Activated effector memory CD4-positive, alpha-beta T cell treated with Interleukin-2 at 50 U/mL for 16 hours (primary cell): ENCODE data around the gene CYB561.

Experiments used
- DNase-seq: peaks from one replicate; pipeline ENCODE4 v3.0.0-alpha.2; 2020

The CYB561 gene, protein sequence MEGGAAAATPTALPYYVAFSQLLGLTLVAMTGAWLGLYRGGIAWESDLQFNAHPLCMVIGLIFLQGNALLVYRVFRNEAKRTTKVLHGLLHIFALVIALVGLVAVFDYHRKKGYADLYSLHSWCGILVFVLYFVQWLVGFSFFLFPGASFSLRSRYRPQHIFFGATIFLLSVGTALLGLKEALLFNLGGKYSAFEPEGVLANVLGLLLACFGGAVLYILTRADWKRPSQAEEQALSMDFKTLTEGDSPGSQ

DNA sequence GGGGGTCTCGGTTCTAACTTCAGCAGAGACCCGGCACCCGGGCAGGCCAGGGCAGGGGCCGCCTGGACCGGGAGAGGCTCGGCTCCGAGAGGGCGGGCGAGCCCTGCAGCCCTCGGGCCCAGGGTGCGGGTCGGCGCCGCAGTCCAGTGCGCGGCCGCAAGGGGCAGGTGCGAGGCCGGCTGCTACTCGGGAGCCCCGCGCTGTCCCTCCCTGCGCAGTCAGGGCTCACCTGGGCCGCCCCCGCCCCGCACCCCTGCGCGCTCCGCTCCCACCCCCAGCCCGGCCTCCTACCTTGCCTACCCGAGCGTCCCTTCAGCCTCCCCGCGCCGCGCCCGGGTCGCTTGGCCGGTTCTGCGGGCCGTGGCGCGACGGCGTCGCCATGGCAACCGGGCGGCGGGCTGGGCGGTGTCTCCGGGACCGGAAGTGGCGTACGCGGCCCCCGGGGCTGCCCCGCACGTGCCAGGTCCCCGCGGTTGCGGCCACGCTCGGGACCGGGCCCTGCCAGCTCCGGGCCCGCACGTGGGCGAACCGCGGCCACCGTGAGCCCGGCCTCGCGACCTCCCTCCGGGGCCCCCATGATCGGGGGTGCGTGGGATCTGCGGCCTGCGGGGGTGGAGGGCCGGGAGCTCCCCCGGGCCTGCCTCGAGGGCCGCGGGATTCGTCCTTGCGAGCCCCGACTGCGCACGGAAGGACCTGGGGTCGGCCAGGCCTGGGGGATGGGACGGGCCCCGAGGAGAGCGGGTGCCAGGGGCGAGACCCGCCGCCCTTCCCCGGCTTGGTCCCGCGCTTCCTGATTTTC is at the start of gene CYB561:
Gene CYB561, minus strand, starts transcription at position 353 of the 799 bp plus-strand sequence. CDS start 8,759 bp downstream, outside the sequence.
- DNase-seq: peak; percentile 64

DNA sequence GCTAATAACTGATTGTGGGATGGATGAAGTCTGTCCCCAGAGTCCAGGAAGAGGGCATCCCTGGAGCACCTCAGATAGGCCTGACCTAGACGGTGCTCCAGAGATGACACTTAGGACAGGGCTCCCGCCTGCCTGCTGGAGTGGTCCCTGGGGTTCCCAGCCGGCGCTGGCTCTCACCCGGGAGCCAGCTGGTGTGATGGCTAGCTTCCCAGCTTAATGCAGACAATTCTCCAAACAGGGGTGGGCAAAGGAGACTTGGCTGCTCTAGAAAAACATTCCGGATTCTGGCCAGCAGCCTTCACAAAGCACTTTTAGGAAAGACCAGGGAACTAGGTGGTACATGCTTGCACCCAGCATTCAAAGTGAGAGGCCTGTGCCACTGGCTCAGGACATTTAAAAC is 49.4 kb upstream of the CYB561 start:
- DNase-seq: no peak

DNA sequence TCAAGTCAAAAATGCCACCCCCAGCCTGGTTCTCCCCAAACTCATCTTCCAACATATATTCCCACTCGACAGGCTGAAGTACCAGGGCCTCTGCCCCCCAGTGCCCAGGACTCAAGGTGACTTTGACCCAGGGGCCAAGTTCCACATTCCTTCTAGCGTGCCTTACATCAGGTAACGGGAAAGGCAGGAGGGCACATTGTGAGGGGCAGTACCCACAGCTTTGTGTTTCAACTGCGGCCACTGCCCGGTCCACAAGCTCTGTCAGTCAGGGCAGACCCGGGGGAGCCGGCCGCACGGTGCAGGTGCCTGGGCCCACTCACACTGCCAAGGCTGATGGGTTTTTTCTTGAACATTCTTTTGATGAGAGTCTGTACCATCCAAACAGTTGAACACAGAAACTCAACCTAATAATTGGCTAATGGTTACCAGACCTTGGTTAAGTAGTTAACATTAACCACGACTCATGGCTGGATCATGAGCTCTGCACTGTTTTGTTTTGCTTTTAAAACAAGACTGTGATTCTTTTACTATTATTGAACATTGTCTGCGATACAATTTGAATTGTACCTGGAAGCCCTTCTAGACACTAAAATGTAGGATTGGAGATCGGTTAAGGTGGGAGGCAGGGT is 48.3 kb upstream of the CYB561 start:
- no peak for DNase-seq

DNA sequence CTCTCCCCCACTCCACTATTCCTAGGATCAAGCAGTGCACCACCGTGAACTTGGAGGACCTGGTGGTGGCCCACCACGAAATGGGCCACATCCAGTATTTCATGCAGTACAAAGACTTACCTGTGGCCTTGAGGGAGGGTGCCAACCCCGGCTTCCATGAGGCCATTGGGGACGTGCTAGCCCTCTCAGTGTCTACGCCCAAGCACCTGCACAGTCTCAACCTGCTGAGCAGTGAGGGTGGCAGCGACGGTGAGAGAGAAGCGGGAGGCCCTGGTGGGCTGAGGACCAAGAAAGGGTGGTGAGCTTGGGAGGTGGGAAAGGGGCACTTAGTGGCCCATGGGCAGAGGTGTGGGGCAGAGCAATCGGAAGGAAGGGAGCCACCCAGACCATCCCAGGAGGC is 47.3 kb upstream of the CYB561 start:
- DNase-seq: no peak

DNA sequence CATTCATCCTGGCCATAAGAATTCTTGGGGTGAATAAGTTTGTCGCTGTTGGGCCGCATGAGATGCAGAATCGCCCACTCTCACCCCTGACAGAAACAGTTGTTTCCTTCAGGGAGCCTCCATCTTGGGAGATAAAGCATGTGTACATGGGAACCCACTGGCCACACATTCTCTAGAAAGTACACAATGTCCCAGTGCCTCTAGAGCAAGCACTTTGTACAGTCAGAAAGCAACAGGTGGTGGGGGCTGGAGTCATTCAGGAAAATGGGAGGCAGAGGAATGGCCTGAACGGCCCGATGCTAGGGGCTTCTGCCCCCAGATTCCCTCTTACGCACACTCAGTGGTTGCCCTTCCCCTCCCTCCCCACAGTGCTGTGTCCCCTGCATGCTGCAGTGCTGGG is 46.8 kb upstream of the CYB561 start:
- DNase-seq: no peak

DNA sequence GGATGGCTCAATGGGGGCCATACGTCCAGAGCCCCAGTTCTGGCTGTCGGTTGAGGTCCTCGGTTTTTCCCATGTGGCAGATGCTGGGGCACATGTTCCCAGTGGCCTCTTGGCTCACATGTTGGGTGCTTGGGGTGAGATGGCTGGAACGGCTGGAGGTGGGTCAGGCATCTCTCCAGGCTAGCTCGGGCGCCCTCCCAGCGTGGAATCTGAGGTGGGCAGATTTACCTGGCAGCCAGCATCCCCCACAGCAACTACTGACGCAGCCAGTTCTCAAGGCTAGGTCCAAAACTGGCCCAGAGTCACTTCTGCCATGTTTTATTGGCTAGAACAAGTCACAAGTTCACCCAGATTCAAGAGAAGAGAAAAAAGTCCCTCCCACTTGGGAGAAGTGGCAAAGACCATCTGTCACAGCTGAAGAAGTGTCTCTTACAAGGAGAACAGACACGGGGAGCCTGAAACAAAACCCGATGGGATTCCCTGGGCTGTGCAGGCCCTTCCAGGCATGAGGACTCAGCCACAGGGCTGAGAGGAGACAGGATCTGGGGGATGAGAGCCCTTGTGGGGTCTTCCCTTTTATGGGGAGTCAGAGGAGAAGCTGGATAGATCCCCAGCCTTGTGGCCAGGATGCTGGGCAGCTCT is 46.0 kb upstream of the CYB561 start:
- DNase-seq: no peak

DNA sequence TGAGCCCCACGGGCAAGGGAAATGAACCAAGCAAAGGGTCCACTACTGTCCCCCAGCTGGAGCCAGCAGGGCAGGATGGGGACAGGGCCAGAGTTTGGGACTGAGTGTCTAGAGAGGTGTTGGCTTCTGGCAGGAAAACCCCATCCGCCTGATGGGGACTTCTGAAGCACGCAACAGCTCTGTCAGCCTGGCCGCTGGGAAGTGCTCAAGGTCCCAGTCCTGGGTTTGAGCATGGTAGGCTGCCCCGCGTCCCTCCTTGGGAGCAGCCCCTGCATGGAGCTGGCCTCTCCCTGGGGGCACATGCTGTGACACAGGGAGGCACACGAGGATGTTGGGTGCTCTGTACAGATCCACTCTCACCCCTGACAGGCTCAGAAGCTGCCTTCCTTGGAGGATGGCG is 45.3 kb upstream of the CYB561 start:
- DNase-seq: no peak

DNA sequence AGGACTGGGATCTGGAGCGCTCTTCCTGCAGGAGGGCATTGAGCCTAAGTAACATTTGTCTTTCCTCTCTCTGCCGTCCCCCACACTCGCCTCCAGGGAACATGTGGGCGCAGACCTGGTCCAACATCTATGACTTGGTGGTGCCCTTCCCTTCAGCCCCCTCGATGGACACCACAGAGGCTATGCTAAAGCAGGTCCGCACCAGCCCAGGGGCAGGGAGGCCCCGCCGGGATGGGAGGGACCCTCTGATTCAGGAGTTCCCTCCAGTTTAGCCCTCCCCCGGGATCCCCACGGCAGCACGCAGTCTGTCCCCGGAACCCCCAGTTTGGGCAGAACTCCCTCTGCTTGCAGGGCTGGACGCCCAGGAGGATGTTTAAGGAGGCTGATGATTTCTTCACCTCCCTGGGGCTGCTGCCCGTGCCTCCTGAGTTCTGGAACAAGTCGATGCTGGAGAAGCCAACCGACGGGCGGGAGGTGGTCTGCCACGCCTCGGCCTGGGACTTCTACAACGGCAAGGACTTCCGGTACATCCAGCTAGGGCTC is 44.8 kb upstream of the CYB561 start:
- DNase-seq: no peak

DNA sequence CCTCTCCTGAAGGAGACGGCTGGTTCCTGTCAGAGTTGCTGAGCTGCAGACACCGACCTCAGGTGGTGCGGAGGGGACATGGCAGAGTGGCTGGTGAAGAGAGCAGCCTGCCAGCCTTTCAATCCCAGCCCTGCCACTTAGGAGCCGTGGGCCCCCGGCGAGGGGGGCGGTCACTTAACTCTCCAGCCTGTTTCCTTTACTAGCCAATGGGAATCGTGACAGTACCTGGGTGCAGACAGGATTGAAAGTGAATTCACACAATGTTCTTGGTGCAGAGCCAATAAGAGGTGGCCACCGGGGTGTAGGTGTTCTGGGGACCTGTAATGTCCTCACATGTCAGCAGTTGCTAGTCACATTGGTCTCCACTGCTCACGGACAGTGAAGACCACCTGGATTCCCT is 44.2 kb upstream of the CYB561 start:
- DNase-seq: no peak

DNA sequence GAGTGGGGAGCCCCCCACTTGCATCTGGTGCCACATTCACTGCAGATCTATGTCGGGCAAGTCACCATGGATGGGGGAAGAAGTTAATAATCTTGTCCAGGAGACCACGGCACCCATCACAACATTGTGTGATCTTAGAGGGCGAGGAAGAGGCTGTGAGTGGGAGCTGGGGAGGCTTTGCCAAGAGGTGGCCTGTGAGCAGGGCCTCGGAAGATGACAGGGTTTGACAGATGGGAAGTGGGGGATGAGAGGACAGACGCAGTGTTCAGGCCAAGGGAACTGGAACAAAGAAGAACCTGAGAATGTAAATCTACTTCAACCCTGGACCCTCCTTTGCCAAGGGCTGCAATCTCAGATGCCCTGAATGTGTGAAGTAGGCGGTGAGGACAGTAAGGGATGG is 43.2 kb upstream of the CYB561 start:
- DNase-seq: no peak

DNA sequence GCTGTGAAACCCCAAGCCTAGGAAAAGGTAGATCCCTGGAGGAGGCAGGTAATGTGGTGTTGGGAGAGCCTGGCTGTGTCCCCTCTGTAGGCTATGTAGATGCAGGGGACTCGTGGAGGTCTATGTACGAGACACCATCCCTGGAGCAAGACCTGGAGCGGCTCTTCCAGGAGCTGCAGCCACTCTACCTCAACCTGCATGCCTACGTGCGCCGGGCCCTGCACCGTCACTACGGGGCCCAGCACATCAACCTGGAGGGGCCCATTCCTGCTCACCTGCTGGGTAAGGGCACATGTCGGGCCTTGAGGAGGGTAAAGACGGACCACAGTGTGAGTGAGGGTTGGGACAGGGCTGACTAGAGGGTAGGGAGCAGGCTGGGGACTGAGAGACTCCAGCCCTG is 42.7 kb upstream of the CYB561 start:
- no peak for DNase-seq

DNA sequence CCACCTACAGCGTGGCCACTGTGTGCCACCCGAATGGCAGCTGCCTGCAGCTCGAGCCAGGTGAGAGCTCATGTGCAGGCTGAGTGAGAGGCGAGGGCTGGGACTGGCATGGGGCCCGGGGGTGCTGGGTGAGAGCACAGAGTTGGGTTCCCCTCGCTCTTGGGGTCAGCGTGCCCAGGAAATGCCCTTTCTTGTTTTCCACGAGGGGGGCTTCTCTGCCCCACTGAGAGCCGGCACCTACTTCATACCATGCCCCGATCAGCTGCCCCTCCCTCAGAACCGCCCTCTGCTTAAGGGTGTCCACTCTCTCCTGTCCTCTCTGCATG is 40.9 kb upstream of the CYB561 start:
- no peak for DNase-seq

DNA sequence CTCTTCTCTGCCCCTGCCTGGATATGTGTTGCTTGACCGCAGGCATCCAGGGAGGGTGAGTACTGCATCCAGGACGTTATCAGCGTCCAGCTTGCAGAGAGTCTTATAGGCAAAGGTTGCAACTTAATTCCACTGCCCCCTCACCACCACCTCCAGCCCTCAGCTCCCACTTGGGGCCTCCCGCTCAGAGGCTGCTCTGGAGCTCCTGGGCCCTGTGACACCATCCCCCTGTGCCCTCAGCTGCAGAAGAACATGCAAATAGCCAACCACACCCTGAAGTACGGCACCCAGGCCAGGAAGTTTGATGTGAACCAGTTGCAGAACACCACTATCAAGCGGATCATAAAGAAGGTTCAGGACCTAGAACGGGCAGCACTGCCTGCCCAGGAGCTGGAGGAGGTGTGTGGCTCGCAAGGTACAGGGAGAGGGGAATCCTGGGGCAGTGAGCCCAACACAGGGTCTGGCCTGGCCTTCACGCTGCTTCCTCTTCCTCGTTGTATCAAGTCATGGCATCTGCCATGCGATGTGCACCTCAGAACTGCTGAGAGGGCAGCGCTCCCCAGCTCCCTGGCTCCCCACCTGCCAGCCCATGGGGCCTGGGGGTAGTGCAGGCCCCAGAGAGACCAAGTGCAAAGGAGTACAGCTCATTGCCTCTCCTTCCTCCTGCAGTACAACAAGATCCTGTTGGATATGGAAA is 40.4 kb upstream of the CYB561 start:
- DNase-seq: no peak

DNA sequence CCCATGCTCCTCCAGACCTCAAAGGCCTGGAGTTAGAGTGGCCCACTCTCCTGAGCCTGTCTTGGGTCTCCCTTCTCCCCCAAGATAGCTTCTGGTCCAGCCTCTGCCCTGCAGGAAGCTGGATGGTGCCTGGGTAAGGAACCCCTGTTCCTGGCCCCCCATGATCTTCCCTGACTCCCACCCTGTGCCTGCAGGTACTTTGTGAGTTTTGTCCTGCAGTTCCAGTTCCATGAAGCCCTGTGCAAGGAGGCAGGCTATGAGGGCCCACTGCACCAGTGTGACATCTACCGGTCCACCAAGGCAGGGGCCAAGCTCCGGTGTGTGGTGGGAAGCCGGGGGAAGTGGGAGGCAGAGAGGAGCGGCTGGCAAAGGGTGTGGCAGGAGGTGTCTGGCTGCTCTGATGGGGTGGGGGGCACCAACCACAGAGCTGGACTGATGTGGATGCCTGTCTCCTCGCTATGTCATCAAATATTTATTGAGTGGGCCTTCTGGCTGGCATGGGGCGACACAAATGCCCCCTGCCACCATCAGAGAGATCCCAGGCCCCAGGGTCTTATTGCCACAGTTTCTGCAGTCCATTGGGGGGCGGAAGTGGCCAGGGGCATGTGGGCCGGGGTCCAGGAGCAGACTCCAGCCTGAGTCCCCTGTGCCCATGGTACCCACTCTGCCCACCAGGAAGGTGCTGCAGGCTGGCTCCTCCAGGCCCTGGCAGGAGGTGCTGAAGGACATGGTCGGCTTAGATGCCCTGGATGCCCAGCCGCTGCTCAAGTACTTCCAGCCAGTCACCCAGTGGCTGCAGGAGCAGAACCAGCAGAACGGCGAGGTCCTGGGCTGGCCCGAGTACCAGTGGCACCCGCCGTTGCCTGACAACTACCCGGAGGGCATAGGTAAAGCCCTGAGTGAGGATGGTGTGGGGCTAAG is 37.8 kb upstream of the CYB561 start:
- no peak for DNase-seq

DNA sequence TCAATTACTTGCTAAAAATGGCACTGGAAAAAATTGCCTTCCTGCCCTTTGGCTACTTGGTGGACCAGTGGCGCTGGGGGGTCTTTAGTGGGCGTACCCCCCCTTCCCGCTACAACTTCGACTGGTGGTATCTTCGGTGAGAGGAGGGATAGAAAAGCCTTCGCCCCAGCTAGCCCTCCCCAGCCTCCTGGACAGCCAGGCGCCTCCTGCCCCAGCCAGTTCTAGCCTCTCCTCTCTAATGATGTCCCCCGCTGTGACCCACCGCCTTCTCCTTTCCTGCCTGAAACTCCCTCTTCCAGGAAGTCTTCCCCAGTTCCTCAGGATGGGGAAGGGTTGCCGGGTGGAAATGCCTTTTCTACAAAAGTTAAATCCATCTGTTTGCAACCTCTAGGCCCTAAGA is 36.9 kb upstream of the CYB561 start:
- no peak for DNase-seq

DNA sequence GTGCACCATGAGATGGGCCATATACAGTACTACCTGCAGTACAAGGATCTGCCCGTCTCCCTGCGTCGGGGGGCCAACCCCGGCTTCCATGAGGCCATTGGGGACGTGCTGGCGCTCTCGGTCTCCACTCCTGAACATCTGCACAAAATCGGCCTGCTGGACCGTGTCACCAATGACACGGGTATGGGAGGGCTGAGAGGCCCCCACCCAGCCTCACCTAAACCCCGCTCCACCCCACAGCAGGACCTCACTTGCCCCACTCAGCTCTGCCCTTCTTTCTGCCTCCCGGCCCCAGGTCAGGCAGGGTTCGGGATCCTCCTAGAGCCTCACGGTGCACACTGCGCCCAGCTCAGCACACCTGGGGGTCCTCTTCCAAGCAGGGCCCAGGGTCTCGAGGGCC is 36.4 kb upstream of the CYB561 start:
- DNase-seq: no peak

DNA sequence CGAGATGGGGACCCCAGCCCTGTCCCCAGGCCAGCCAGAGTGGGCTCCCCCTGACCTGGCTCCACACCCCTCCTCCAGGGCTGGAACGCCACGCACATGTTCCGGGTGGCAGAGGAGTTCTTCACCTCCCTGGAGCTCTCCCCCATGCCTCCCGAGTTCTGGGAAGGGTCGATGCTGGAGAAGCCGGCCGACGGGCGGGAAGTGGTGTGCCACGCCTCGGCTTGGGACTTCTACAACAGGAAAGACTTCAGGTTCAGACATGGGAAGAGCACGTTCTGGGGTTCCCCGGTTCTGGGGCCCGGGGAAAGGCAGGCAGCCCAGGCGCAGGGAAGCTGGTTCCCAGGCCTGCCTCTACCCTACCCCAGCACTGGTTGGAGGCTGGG is 35.4 kb upstream of the CYB561 start:
- DNase-seq: no peak

DNA sequence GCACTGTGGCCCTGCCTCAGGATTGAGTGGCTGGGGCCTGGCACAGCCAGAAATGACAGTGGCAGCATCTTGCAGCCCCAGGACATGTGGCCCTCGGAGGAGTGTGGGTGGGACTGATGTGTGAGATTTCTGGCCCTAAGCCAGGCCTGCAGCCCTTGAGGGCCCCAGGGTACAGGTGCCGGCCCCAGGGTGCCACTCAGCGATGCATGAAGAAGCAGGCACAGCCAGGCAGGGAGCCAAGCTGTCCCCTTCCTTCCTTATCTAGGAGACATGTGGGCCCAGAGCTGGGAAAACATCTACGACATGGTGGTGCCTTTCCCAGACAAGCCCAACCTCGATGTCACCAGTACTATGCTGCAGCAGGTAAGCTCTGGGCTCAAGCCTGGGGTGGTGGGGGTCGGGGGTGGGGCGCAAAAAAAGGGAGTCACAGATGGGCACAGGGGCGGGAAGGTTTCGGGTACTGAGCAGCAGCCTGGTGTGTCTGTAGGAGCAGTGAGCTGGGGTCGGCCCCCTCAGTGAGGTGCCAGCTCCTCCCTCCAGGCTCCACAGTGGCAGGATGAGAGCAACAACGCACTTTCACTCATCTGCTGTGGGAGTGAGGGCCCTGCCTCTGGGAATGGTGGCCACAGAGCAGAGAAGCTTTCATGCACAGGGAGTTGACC is 34.9 kb upstream of the CYB561 start:
- no peak for DNase-seq

DNA sequence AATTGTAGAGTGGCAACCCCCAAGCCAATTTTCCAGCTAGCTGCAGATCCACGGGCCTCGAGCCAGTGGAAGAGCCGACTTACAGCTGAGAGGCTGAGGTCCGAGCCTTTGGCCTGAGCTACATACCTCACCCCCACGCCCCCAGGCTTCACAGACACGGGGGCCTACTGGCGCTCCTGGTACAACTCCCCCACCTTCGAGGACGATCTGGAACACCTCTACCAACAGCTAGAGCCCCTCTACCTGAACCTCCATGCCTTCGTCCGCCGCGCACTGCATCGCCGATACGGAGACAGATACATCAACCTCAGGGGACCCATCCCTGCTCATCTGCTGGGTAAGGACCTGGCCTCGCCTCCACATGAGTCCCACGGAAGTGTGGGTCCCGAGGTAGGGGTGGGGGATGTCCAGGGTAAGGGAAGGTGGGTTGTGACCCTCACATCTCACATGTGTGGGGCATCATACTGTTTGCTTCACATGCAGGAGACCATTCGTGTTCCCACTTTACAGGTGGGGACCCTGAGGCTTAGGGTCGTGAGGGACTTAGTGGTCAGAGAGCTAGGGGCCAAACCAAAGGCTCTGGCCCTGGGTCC is 34.2 kb upstream of the CYB561 start:
- DNase-seq: no peak

DNA sequence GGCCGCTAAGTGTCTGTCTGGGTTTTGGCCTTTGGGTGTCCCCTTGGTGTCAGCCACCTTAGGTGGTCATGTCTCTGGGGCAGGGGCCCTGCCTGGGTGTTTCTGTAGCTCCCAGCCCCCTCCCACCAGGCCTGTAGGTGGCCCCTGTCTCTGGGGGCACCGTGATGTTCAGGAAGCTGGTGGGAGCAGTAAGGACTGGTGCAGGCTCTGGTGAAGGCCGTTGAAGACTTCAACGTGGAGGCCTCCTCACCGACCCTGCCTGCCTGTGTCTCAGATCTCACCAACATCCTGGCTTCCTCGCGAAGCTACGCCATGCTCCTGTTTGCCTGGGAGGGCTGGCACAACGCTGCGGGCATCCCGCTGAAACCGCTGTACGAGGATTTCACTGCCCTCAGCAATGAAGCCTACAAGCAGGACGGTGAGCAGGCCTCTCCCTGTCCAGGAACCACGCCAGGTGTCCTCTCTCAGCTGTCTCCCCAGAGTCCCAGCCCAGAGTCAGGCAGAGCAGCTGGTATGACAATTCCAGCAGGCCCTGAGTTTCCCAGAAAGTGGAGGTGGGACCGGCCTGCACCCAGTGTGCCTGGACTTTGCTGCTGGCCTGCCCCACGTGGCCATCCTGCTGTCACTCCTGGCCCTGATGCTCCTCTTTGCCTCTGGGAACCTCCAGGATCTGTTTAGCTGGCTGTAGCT is 33.5 kb upstream of the CYB561 start:
- no peak for DNase-seq
